Measurements from ENCODE around the gene ESAM. TPM values are rescaled to one million over a fixed set of nuclear protein-coding genes. Genes with fewer than 3 reads are reported as not detected.
A peak's percentile ranks its signal among the peaks of the same experiment; 100 is the strongest.

ESAM gene
- polyA plus RNA-seq, 1 of the 3 experiments (the other 2 are of a cell fraction) = 1.3 TPM

GRCh38 chr11:124747406-124748099 is 14.5 kb downstream of the ESAM start:
- H4K20me1 ChIP-seq (ENCODE audit: insufficient read depth) = no peaks in the 10 kb centered on the region
- no peaks in the 10 kb centered on the region for H3K79me2 ChIP-seq (ENCODE audit: insufficient read depth)
- POLR2A ChIA-PET = no interaction called here
- peaks cover 3% of the 10 kb centered on the region for H3F3A ChIP-seq (replicated peaks; ENCODE audit: insufficient read depth)
- no peak overlapping the region for H2AFZ ChIP-seq (ENCODE audit: low read depth)
- TF ChIP-seq RCOR1 (IDR thresholded peaks at IDR 0.05; ENCODE audit: low read length) (no peak), ELF1 (IDR thresholded peaks at IDR 0.05) (no peak), MEF2A (IDR thresholded peaks at IDR 0.05; ENCODE audit: borderline replicate concordance, low read depth) (no peak), USF1 (IDR thresholded peaks at IDR 0.05; ENCODE audit: borderline replicate concordance, low read depth) (no peak), GATA2 (CRISPR knock-in tag; IDR thresholded peaks at IDR 0.05) (no peak)
- H3K27ac ChIP-seq (ENCODE audit: low read depth in 2 of 2, low read length in 1 of 2) = no peak overlapping the region
- CTCF ChIA-PET = interaction anchor here (0.9 to 4.8 kb wide), 5 partner anchors 11 to 104 kb away, joined by 3 to 28 read pairs (median 3); partner anchors contain the start of gene ESAM
- DNase-seq = no peak
- H3K4me3 ChIP-seq (ENCODE audit: low read depth in 2 of 2, low read length in 1 of 2) = no peak overlapping the region
- no peaks in the 10 kb centered on the region for H3K36me3 ChIP-seq (replicated peaks in 1 of 2; ENCODE audit: control insufficient read depth in 1 of 2, insufficient read depth in 2 of 2, low read length in 1 of 2)
- no peak overlapping the region for H3K9ac ChIP-seq
- no peak overlapping the region for H3K4me2 ChIP-seq
- 85% methylated on average over 14 of the region's 14 CpGs for WGBS (ENCODE audit: low lambda C conversion rate)
- no peaks in the 10 kb centered on the region for H3K4me1 ChIP-seq (ENCODE audit: control insufficient read depth in 1 of 2, insufficient read depth in 2 of 2, low read depth in 1 of 2, low read length in 1 of 2)
- no peaks in the 10 kb centered on the region for H3K9me3 ChIP-seq
- H3K27me3 ChIP-seq (ENCODE audit: insufficient read depth) = no peaks in the 10 kb centered on the region
- no peaks in the 10 kb centered on the region for H3K9me2 ChIP-seq

DNA sequence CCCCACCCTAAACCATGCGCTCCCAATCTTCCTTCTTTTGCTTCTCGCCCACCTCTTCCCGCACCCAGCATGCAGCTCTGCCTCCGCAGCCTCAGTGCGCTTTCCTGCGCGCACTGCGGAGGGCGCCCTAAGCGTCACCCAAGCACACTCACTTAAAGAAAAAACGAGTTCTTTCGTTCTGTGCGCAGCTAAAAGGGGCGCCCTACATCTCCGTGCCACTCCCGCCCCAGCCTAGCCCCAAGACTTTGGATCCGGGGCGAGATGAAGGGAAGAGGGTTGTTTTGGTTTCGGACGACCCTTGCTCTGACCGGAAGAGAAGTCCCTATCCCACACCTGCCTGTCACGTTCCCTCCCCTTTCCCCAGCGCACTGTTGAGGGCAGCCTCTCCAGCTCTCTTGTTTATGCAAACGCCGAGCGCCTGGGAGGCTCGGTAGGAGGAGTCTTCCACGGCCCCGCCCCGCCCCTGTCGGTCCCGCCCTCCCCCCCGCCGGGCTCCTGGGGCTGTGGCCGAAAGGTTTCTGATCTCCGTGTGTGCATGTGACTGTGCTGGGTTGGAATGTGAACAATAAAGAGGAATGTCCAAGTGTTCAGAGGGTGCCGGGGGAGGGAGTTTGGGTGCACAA is 15.4 kb downstream of the ESAM start:
- no peaks in the 10 kb centered on the region for H3K9me3 ChIP-seq
- no peak overlapping the region for H3K4me2 ChIP-seq
- H3K9ac ChIP-seq = no peak overlapping the region
- no peaks in the 10 kb centered on the region for H3K9me2 ChIP-seq
- H3K4me1 ChIP-seq (ENCODE audit: control insufficient read depth in 1 of 2, insufficient read depth in 2 of 2, low read depth in 1 of 2, low read length in 1 of 2) = no peaks in the 10 kb centered on the region
- CTCF ChIA-PET = interaction anchor here (0.9 to 4.8 kb wide), 10 partner anchors 10 to 103 kb away, joined by 3 to 28 read pairs (median 4); partner anchors contain the start of genes ESAM and MSANTD2
- no peak overlapping the region for H2AFZ ChIP-seq (ENCODE audit: low read depth)
- H3K36me3 ChIP-seq (replicated peaks in 1 of 2; ENCODE audit: control insufficient read depth in 1 of 2, insufficient read depth in 2 of 2, low read length in 1 of 2) = no peaks in the 10 kb centered on the region
- H3K4me3 ChIP-seq (ENCODE audit: low read depth in 2 of 2, low read length in 1 of 2) = peak overlapping the region in 1 of 2 experiments; percentile 3; a peak in 1 of 4 replicates
- H4K20me1 ChIP-seq (ENCODE audit: insufficient read depth) = no peaks in the 10 kb centered on the region
- peak; percentile 74 for DNase-seq
- POLR2A ChIA-PET = no interaction called here
- no peaks in the 10 kb centered on the region for H3K27me3 ChIP-seq (ENCODE audit: insufficient read depth)
- H3K27ac ChIP-seq (ENCODE audit: low read depth in 2 of 2, low read length in 1 of 2) = no peak overlapping the region
- H3F3A ChIP-seq (replicated peaks; ENCODE audit: insufficient read depth) = peaks cover 3% of the 10 kb centered on the region
- no peaks in the 10 kb centered on the region for H3K79me2 ChIP-seq (ENCODE audit: insufficient read depth)
- WGBS (ENCODE audit: low lambda C conversion rate) = 74% methylated on average over 37 of the region's 37 CpGs
- TF ChIP-seq GATA2 (CRISPR knock-in tag; IDR thresholded peaks at IDR 0.05) (no peak), RAD21 (IDR thresholded peaks at IDR 0.05; ENCODE audit: low read length) (no peak), FOXM1 (IDR thresholded peaks at IDR 0.05; ENCODE audit: low read depth) (no peak), NRF1 (IDR thresholded peaks at IDR 0.05; ENCODE audit: low read depth, low read length) (no peak), FOSL2 (IDR thresholded peaks at IDR 0.05; ENCODE audit: borderline replicate concordance, low read depth) (no peak), POLR2AphosphoS5 (IDR thresholded peaks at IDR 0.05; ENCODE audit: low read depth, low read length) (no peak), TAF1 (IDR thresholded peaks at IDR 0.05; ENCODE audit: borderline replicate concordance, low read depth, low read length) (no peak), ZBTB33 (IDR thresholded peaks at IDR 0.05; ENCODE audit: borderline replicate concordance, low read depth) (no peak)
- TF ChIP-seq, protein P1, sequence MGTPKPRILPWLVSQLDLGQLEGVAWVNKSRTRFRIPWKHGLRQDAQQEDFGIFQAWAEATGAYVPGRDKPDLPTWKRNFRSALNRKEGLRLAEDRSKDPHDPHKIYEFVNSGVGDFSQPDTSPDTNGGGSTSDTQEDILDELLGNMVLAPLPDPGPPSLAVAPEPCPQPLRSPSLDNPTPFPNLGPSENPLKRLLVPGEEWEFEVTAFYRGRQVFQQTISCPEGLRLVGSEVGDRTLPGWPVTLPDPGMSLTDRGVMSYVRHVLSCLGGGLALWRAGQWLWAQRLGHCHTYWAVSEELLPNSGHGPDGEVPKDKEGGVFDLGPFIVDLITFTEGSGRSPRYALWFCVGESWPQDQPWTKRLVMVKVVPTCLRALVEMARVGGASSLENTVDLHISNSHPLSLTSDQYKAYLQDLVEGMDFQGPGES (IDR thresholded peaks at IDR 0.05; ENCODE audit: low read depth, low read length) = no peak
